Dermis microvascular lymphatic vessel endothelial cell (primary cell): ENCODE measurements around the gene RSPH1. TPM values are rescaled to one million over a fixed set of nuclear protein-coding genes. Genes with fewer than 3 reads are reported as not detected.
A peak's percentile ranks its signal among the peaks of the same experiment; 100 is the strongest.

Experiments
- DNase-seq, 2 donors: peaks; one replicate each; pipeline versions ENCODE4 v3.0.0 to v3.0.0-alpha.2; 2010; ENCODE audit warnings: low read depth in 2 of 2
- total RNA-seq: library from RNA; depleted of rRNA; stranded (reverse); fragments of >200 nt; gene quantifications from 2 replicates; pipeline ENCODE4 v1.2.1, GENCODE V29; 2014

Gene RSPH1
- total RNA-seq, 1 donor from 2014 or later, result not detected

- DNase-seq, result no peak
These were observed 65.5 kb downstream of the RSPH1 start for GRCh38 chr21:42430521-42430920.

- DNase-seq, result peak in 1 of 2 donors; percentile 12
These were observed 66.2 kb downstream of the RSPH1 start for GRCh38 chr21:42429856-42430255.

GRCh38 chr21:42429021-42429420 is 67.0 kb downstream of the RSPH1 start:
- DNase-seq, result no peak

- no peak for DNase-seq
These were observed 68.1 kb downstream of the RSPH1 start for GRCh38 chr21:42427809-42428419.

GRCh38 chr21:42426876-42427480 is 69.0 kb downstream of the RSPH1 start:
- DNase-seq, result no peak

GRCh38 chr21:42426424-42426823 is 69.6 kb downstream of the RSPH1 start:
- no peak for DNase-seq

- no peak for DNase-seq
These were observed 70.4 kb downstream of the RSPH1 start for GRCh38 chr21:42425591-42425990.

- DNase-seq, result peak in 1 of 2 donors; percentile 40
These were observed 71.0 kb downstream of the RSPH1 start for GRCh38 chr21:42424914-42425541.

GRCh38 chr21:42423685-42424084 is 72.3 kb downstream of the RSPH1 start:
- DNase-seq, result no peak

- no peak for DNase-seq
These were observed 72.8 kb downstream of the RSPH1 start for GRCh38 chr21:42423197-42423675.

Other genes with a start within 250 kb of the RSPH1 start
- 204 and 290 TPM in 2 replicates for gene TFF3, start 180.8 kb downstream of the RSPH1 start, total RNA-seq
- gene TFF2, start 145.2 kb downstream of the RSPH1 start, total RNA-seq, result not detected in 2 replicates
- gene TFF1, start 129.7 kb downstream of the RSPH1 start, total RNA-seq, result not detected in 2 replicates
- under 0.01 TPM in 1 of 2 replicates, not detected in the other for gene TMPRSS3, start 100.2 kb downstream of the RSPH1 start, total RNA-seq
- gene UBASH3A, start 92.3 kb downstream of the RSPH1 start, total RNA-seq, result not detected in 2 replicates
- 10.7 and 11.5 TPM in 2 replicates for gene SLC37A1, start 17.6 kb upstream of the RSPH1 start, total RNA-seq
- 1.4 and 4.7 TPM in 2 replicates for gene PDE9A, start 157.4 kb upstream of the RSPH1 start, total RNA-seq